NCI-H2081 treated with DMSO at 0.1 percent for 48 hours (cell line): Measurements from ENCODE around the gene AMMECR1.
"Not testable (repeated sequence)": the region's sequence is repeated elsewhere in the genome, so short reads cannot be mapped to it uniquely, and the experiment has no call there.

ENCODE experiments used
- DNase-seq: peaks from one replicate; lab custom pipeline; 2025; lab: John Stamatoyannopoulos, UW

The AMMECR1 gene

GRCh38 chrX:110258552-110258951, 59.3 kb downstream of the AMMECR1 start:
- DNase-seq, result no peak

DNA sequence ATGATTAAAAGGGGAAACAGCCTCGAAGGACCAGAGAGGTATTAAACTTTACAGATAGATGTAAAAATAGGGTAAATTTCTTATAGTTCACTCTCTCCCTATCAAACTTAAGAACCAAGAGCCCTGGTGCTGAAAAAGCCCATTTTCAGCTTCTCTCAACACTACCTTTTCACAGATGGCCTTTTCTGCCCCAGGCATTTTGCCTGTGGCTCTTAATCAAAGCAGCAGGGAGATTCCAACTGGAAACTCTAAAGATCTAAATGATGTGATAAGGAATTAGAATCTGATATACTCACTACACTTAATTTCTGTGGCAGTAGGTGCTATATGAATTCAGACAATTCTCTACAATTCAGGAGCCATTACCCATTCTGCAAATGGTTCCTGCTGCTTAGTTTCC, 60.0 kb downstream of the AMMECR1 start:
- no peak for DNase-seq

- no peak for DNase-seq
These were observed 65.2 kb downstream of the AMMECR1 start for GRCh38 chrX:110252711-110253110.

DNA sequence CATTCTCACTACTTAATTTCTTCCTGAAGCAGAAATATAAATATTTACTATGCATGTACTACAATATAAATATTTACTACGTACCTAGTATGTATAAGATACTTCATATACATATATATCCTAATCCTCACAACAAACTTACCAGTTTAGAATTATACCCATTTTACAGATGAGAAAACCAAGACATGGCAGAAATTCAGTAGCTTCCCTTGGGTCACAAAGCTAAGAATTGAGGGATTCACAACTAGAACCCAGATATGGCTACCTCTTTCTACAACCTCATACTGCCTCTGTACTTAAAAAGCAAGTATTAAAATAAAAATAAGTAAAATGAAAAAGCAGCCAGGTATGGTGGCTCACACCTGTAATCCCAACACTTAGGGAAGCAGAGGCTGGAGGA, 65.9 kb downstream of the AMMECR1 start:
- DNase-seq, result no peak

GRCh38 chrX:110251526-110251925, 66.4 kb downstream of the AMMECR1 start:
- DNase-seq, result no peak

- DNase-seq, result no peak
These were observed 67.0 kb downstream of the AMMECR1 start for GRCh38 chrX:110250847-110251246.

DNA sequence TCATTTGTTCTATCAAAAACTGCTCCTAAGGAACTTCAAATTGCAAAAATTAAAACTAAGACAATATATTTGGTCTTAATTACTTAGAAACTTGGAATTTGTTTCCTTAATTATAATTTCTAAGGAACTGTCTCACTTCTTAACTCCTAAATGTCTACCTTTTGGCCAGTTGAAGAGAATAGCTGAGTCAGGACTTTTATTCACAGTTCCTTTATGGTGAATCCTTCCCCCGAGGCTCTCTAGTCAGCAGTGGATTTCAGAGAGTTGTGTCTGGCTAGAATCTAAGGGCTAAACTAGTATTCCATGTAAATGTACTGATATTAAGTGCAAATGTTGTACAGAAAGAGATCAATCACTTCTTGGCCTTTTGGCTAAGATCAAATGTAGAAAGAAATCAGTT, 69.3 kb downstream of the AMMECR1 start:
- DNase-seq, result no peak

DNA sequence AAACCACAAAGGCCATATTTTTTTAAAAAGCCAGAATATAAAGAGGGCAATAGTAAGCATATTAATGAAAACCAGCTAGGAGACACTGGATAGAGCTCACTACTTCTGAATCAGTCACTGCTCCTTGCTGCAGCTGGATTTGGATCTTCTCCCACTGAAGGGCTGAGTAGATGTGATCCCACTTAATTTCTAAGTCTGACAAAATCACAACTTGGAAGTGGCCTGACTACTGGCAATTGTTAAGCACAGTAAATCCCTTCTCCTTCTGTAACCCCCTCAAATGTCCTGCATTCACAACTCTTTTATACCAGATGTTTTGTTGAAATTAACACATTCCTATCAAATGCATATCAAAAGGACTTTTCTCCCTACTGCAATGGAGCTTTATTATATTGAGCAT, 72.9 kb downstream of the AMMECR1 start:
- DNase-seq, result no peak

DNA sequence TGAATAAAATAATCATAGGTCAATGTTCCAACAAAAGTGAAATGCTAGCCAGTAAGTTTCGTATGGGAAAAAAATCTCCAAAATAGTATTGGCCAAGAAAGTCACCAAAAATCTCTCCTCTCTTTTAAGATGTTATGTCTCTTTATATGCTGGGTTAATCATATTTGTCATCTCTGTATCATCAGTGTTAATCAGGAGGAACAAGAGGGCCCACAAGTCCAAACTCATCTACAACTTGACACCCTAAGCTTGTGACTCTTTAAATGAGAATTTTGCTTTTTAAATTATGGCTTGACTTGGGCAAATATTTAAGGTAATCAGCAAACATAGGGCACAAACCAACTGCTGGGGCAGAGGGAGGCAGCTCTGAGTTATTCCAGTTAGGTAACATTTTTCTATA, 75.5 kb downstream of the AMMECR1 start:
- no peak for DNase-seq

DNA sequence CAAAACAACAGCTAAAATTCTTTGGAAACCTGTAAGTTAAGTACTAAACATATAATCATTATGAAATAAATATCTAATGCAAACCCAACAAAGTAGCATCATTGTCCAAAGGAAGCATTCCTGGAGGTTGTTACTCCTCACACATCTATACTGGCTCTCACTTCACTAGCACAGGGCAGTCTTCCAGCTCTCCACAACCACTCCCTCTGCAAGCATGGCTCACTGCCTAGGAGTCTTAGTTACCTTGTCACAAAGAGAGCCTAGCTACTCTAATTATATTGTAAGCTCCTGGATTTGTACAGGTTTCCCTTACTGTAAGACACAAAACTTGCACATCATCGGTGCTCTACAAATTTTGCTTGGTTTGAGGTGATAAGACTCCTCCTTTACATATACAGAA, 76.1 kb downstream of the AMMECR1 start:
- DNase-seq, result no peak

- DNase-seq, result not testable (repeated sequence)
These were observed 79.6 kb downstream of the AMMECR1 start for GRCh38 chrX:110238259-110238658.

- not testable (repeated sequence) for DNase-seq
These were observed 86.4 kb downstream of the AMMECR1 start for GRCh38 chrX:110231485-110231884.

GRCh38 chrX:110229497-110230111, 88.3 kb downstream of the AMMECR1 start:
- not testable (repeated sequence) for DNase-seq

DNA sequence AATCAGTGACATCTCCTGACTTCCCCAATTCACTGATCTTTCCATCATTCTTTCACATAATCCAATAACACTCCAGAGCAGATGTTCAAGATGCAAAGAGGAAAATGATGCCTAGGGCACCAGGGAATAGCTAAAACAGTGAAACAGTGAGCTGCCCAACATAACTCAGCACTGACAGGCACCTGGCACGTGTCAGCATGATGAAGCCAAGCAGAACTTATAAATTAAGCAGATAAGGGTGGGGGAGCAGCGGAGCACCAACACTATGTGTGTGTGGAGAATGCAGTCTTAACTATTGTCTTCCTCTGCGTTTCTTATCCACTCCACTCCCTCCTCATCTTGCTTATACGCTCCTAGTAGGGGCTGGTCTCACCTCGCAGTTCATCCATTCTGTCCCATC, 89.4 kb downstream of the AMMECR1 start:
- DNase-seq, result no peak

DNA sequence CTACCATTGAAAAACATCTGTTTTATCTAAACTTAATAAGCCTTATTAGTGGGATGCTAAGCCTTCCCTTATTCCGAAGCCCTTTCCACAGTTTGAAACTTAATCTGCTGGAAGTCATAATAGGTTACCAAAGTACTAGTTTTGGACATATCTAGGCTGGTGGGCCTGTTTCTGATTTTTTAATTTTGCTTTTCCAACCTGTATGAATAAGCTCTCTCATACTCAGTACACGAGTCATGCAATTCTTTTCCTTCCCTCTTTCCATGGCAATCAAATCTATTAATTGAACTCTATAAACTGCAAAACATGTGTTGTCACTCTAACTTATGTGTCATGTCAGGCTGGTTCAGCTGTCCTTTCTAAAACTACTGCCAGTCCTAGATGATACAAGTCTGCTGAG, 91.0 kb downstream of the AMMECR1 start:
- DNase-seq, result no peak

DNA sequence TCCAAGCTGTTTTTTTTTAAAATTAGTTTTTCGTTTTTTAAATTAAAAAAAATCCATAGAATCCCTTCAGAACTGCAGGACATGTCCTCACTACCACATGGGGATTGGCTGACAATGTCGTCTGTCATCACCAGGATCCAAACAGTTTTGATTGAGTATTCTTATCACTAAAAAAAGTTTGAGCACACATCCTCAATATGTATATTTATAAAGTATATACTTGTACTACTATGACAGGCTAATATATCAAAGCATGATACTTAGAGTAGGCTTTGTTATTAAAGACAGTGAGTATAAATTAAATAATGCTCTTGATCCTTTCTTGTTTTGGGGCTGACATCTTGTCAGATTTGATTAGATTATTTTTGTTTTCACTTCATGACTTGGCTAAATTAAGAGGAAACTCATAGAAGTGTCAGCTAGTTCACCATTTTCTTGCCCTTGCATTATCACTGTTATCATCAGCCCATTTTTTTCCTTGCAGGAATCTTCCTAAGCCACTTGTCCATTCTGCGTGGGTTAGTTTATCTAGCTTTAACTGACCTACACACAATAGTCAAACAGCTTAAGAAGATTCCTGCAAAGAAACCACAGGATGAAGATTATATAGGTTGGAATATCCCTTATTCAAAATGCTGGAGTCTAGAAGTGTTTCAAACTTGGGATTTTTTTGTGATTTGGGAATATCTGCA, 92.8 kb downstream of the AMMECR1 start:
- DNase-seq, result no peak

DNA sequence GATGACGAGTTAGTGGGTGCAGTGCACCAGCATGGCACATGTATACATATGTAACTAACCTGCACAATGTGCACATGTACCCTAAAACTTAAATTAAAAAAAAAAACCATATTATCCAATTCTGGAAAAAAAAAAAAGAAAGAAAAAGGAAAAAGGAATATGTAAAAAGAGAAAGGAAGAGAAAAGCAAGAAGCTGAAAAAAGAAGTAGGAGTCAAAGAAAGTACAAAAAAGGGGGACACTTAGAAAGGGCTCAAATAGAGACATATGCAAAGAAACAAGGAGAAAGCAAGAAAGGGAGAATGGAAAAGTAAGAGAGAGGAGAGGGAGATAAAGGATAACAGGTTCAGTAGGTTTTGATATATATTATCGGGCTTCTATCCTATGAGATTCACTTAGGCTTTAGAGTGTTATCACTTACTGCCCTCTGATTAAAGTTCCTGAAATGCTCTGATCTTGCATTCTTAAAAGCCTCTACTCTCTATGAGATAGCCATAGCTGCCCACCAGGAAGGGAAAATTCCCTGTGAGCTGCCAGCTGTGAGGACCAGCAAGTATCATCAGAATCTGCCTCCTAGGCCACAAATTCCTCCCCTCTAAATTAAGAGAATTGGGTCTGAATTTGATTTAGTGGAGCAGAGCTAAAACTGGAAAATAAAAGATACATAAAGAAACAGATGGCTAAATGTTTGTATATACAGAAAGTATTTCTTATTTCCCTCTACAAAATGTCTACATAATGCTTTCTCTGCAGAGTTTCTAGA, 95.2 kb downstream of the AMMECR1 start:
- DNase-seq, result no peak

GRCh38 chrX:110219920-110220319, 98.0 kb downstream of the AMMECR1 start:
- no peak for DNase-seq

DNA sequence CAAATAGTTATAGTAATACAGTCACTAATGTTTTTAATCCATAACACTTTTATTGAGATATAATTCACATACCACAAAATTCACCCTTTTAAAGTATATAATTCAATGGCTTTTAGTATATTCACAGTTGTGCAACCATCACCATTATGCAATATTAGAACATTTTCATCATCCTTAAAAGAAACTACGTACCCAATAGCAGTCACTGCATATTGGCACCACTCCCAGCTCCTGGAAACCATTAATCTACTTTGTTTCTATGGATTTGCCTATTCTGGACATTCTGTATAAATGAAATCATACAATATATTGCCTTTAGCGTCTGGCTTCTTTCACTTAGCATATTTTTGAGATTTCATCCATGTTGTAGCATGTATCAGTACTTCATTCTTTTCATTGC, 99.3 kb downstream of the AMMECR1 start:
- no peak for DNase-seq

- no peak for DNase-seq
These were observed 101.9 kb downstream of the AMMECR1 start for GRCh38 chrX:110216027-110216426.

DNA sequence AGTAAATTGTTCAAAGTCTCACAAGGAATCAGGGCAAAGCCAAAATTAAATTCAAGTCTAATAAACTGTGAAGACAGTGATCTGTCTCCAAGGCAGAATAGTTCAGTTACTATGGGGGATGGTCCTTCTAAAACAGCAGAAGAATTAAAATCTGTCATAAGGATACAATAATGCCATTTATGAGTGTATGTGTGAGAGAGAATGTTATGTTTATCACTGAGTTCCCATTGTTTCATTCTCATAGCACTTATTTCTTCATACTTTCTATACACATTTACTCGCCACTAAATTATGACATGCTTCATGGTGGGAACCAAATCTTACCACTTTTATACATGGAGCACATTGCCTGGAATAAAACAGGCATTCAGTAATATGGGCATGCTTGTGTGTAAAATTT, 102.5 kb downstream of the AMMECR1 start:
- DNase-seq, result no peak

DNA sequence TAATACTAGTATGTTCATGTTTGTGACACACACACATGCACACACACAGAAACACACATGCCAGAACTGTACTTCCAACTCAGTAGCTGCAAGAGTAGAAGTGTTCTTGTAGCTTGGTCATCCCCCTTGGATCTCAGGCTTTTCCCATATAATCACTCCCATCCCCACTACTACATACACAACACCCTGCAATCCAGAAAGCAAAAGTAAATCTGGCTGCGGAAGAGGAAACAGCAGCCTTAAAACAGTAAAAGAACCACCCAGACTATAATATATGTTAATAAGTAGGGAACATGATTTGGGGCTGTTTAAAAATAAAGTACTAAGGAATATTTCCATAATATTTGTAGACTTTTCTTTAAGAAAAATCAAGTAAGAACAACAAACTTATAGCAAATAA, 103.2 kb downstream of the AMMECR1 start:
- DNase-seq, result no peak

- DNase-seq, result no peak
These were observed 104.7 kb downstream of the AMMECR1 start for GRCh38 chrX:110213183-110213582.
